Keratinocyte (primary cell): Measurements from ENCODE around the gene DDIAS. TPM values are rescaled to one million over a fixed set of nuclear protein-coding genes. Genes with fewer than 3 reads are reported as not detected.

ENCODE experiments used
- DNase-seq: peaks from one replicate; pipeline ENCODE4 v3.0.0-alpha.2; 2011; ENCODE audit warnings: low read depth, missing footprints, low spot score
- FAIRE-seq: peaks from 2 replicates; lab custom pipeline; 2011; peaks lifted over from hg19 to GRCh38; lab: Jason Lieb, UNC
- H2AFZ ChIP-seq: 2 replicates; pipeline ENCODE4 v1.6.0; 2012; ENCODE audit warnings: low read length, control low read depth, inconsistent platforms; ENCODE audit not compliant: control insufficient read depth
- H3K27ac ChIP-seq: 2 replicates; pipeline ENCODE4 v1.5.1; 2011; ENCODE audit warnings: low read length; ENCODE audit not compliant: control insufficient read depth, insufficient read depth
- H3K27me3 ChIP-seq: 3 replicates; pipeline ENCODE4 v1.6.0; 2011; ENCODE audit warnings: low read length; ENCODE audit not compliant: control insufficient read depth, insufficient read depth; ENCODE audit errors: extremely low read depth
- H3K36me3 ChIP-seq, 2 experiments: 2 replicates in 1 of 2; 3 replicates in 1 of 2; pipeline ENCODE4 v1.5.1; 2011; ENCODE audit warnings: low read length in 2 of 2, mild to moderate bottlenecking in 1 of 2; ENCODE audit not compliant: control insufficient read depth in 2 of 2, insufficient read depth in 2 of 2; ENCODE audit errors: extremely low read depth in 1 of 2
- H3K4me1 ChIP-seq: 3 replicates; pipeline ENCODE4 v1.5.1; 2011; ENCODE audit warnings: low read length; ENCODE audit not compliant: control insufficient read depth, insufficient read depth; ENCODE audit errors: extremely low read depth
- H3K4me2 ChIP-seq: 3 replicates; pipeline ENCODE4 v1.6.0; 2011; ENCODE audit warnings: low read depth, low read length; ENCODE audit not compliant: control insufficient read depth, insufficient read depth; ENCODE audit errors: extremely low read depth
- H3K4me3 ChIP-seq, 3 experiments: fragments of 200-600 bp in 1 of 3; sonication (generic) in 1 of 3; 2 replicates in 2 of 3; 3 replicates in 1 of 3; pipeline ENCODE4 v1.5.1; 2011 to 2016; ENCODE audit warnings: low read length in 3 of 3, mild to moderate bottlenecking in 3 of 3, control low read depth in 2 of 3, inconsistent platforms in 1 of 3, low read depth in 1 of 3, mixed read lengths in 1 of 3, mixed run types in 1 of 3, moderate library complexity in 1 of 3; ENCODE audit not compliant: control insufficient read depth in 2 of 3, insufficient read depth in 2 of 3; ENCODE audit errors: extremely low read depth in 1 of 3
- H3K79me2 ChIP-seq: 2 replicates; pipeline ENCODE4 v1.6.0; 2012; ENCODE audit warnings: low read length; ENCODE audit not compliant: control insufficient read depth, insufficient read depth
- H3K9ac ChIP-seq: 3 replicates; pipeline ENCODE4 v1.6.0; 2011; ENCODE audit warnings: low read length; ENCODE audit not compliant: control insufficient read depth, insufficient read depth; ENCODE audit errors: extremely low read depth
- H3K9me1 ChIP-seq: 3 replicates; pipeline ENCODE4 v1.6.0; 2011; ENCODE audit warnings: low read length; ENCODE audit not compliant: control insufficient read depth, insufficient read depth; ENCODE audit errors: extremely low read depth
- H3K9me3 ChIP-seq: 2 replicates; pipeline ENCODE4 v1.5.1; 2012; ENCODE audit warnings: low read depth, low read length; ENCODE audit not compliant: control insufficient read depth
- H4K20me1 ChIP-seq: 3 replicates; pipeline ENCODE4 v1.6.0; 2011; ENCODE audit warnings: low read length; ENCODE audit not compliant: control insufficient read depth, insufficient read depth; ENCODE audit errors: extremely low read depth
- EZH2 ChIP-seq: IDR thresholded peaks from one replicate; pipeline ENCODE4 v1.6.1; 2012; ENCODE audit warnings: inconsistent platforms, mild to moderate bottlenecking, low read length, moderate library complexity
- dilution Hi-C: fragments of 300-500 bp; cut with MboI; formaldehyde crosslinking; loops from one replicate; pipeline ENCODE4 v1.7.0; 2020; ENCODE audit warnings: low sequenced_read_pairs; ENCODE audit not compliant: extremely low pct_ligation_motif_present
- polyA plus RNA-seq, 5 experiments: library from polyadenylated mRNA; depleted of rRNA in 3 of 5; stranded (reverse) in 3 of 5; stranded (forward) in 1 of 5; unstranded in 1 of 5; fragments of >200 nt; gene quantifications; 1 replicate in 1 of 5; 2 replicates in 3 of 5; 3 replicates in 1 of 5; pipeline versions ENCODE4 v1.2.1 to v1.2.3, GENCODE V29; 2011 to 2012; ENCODE audit warnings: missing spikeins in 2 of 5, low read depth in 1 of 5, low replicate concordance in 1 of 5
- TF ChIP-seq, protein P1 (sequence below), 3 experiments: IDR thresholded peaks in 1 of 3; conservative IDR thresholded peaks in 1 of 3; optimal IDR thresholded peaks in 1 of 3; 2 replicates in 2 of 3; 3 replicates in 1 of 3; pipeline versions ENCODE3 to v1.5.1; 2011; ENCODE audit warnings: low read length in 3 of 3, mild to moderate bottlenecking in 3 of 3, moderate library complexity in 2 of 3, control low read depth in 1 of 3, inconsistent platforms in 1 of 3; ENCODE audit not compliant: insufficient read depth in 2 of 3; ENCODE audit errors: extremely low read depth in 1 of 3

Gene DDIAS
- polyA plus RNA-seq, 1 donor (not counting 4 experiments of a cell fraction or from before 2014, with no cell fraction given): 8.7 TPM

DNA sequence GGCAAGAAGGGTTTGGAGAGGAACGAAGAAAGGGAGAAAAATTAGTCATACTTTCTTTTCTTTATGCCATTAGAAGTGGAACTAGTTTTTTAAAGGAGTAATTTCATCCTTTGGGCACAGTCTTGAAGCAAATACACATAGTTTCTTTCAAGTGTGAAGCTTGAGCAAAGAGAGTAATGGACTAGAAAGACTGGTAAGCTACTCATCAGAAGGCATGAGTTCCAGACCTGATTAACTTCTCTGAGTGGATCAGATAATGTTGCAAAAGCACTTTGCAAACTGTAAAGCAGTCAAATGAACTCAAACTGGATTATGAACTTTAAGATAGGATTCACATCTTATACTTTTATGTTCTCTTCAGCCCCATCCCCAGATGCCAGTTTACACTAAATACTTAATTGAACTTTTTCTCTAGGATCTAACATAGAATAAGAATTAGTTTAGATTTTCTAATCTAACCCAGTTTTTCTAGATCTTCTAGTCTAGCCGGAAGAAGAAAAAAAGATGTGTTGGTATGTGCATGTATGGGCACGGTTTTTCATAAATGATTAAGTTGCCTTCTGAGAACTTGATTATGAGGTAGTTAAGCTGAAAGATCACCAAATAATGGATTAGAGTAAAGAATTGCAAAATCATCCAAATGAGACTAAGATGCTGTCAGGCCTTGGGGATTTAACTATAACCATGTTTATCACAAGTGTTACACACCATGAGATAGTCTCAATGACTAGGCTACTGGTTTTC is 2.5 kb downstream of the DDIAS start:
- Histone ChIP-seq H2AFZ (peak overlapping the region; percentile 11), H3K36me3 (no peaks in the 10 kb centered on the region), H3K9ac (no peak overlapping the region), H3K4me1 (peaks cover 26% of the 10 kb centered on the region), H3K4me3 (peak overlapping the region in 1 of 3 experiments; percentile 9), H3K27me3 (no peaks in the 10 kb centered on the region), H4K20me1 (no peaks in the 10 kb centered on the region), H3K9me3 (no peaks in the 10 kb centered on the region), H3K4me2 (peak overlapping the region; percentile 48), H3K27ac (no peak overlapping the region), H3K79me2 (peaks cover 45% of the 10 kb centered on the region), H3K9me1 (no peaks in the 10 kb centered on the region)
- no peak for TF ChIP-seq EZH2
- TF ChIP-seq, protein P1, sequence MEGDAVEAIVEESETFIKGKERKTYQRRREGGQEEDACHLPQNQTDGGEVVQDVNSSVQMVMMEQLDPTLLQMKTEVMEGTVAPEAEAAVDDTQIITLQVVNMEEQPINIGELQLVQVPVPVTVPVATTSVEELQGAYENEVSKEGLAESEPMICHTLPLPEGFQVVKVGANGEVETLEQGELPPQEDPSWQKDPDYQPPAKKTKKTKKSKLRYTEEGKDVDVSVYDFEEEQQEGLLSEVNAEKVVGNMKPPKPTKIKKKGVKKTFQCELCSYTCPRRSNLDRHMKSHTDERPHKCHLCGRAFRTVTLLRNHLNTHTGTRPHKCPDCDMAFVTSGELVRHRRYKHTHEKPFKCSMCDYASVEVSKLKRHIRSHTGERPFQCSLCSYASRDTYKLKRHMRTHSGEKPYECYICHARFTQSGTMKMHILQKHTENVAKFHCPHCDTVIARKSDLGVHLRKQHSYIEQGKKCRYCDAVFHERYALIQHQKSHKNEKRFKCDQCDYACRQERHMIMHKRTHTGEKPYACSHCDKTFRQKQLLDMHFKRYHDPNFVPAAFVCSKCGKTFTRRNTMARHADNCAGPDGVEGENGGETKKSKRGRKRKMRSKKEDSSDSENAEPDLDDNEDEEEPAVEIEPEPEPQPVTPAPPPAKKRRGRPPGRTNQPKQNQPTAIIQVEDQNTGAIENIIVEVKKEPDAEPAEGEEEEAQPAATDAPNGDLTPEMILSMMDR (optimal IDR thresholded peaks at IDR 0.05 in 1 of 3, IDR thresholded peaks at IDR 0.05 in 1 of 3, conservative IDR thresholded peaks at IDR 0.05 in 1 of 3; ENCODE audit: extremely low read depth in 1 of 3, insufficient read depth in 2 of 3, low read length in 3 of 3): no peak
- dilution Hi-C loops: no loop called here
- DNase-seq (no peak), FAIRE-seq (no peak)

DNA sequence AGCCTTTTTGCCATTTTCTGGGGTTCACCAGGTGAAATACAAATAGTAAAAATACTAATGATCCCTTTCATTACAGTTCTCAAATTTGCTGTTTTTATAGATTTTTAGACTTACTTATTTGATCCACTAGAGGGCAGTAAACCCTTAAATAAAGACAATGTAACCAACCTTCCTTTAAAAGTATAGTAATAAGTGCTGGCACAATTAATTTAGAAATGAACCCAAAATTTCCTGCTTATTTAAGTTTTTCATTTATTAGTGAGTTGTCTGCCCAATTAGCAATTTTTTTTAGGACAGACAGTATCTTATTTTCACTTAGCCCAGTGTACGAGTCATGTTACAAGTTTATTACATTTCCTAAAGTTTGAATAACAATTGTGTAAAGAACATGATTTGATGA is 4.7 kb downstream of the DDIAS start:
- Histone ChIP-seq H3K4me3 (no peak overlapping the region), H3K9me3 (no peaks in the 10 kb centered on the region), H2AFZ (no peak overlapping the region), H3K27me3 (no peaks in the 10 kb centered on the region), H3K9me1 (no peaks in the 10 kb centered on the region), H4K20me1 (no peaks in the 10 kb centered on the region), H3K79me2 (peaks cover 47% of the 10 kb centered on the region), H3K9ac (no peak overlapping the region), H3K27ac (no peak overlapping the region), H3K4me1 (peaks cover 18% of the 10 kb centered on the region), H3K4me2 (peak overlapping the region; percentile 12), H3K36me3 (no peaks in the 10 kb centered on the region)
- dilution Hi-C loops: no loop called here
- TF ChIP-seq EZH2: no peak
- TF ChIP-seq, protein P1 (optimal IDR thresholded peaks at IDR 0.05 in 1 of 3, IDR thresholded peaks at IDR 0.05 in 1 of 3, conservative IDR thresholded peaks at IDR 0.05 in 1 of 3; ENCODE audit: extremely low read depth in 1 of 3, insufficient read depth in 2 of 3, low read length in 3 of 3): peak in 1 of 3 experiments; percentile 15
- DNase-seq: no peak
- FAIRE-seq: no peak
